ENCODE data around the gene MINDY2. TPM values are rescaled to one million over a fixed set of nuclear protein-coding genes. Genes with fewer than 3 reads are reported as not detected.

MINDY2 gene
- total RNA-seq, 1 experiment from 2014 or later = 29.9 TPM

DNA sequence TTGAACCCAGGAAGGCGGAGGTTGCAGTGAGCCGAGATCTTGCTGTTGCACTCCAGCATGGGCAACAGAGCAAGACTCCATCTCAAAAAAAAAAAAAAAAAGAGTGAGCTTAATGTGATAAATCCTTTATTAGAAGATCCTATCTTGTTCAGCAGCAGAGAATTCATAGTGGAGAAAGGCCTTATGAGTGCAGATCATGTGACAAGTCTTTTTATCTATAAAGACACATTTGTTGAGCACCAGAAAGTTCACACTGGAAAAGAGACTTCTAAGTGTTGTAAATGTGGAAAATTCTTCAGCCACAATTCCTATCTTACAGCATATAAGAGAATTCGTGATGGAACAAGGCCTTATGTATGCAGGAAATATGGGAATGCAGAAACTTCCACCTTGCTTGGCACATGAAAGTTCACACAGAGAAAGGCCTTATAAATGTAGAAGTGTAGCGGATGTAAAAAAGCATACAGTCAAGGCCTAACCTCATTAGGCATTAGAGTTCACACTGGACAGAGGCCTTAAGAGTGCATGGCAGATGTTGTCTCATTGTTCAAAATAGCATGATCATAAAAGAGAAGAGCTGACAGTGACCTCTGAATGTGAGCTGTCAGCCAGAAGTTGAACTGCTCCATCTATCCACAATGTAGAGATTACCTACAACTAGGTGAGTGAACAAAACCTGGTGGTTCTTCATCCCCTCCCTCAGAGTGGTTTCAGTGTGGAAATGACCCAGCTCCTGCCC is 38.3 kb upstream of the MINDY2 start:
- CTCF ChIA-PET = no interaction called here
- H3K27ac Mint-ChIP-seq = peak overlapping the region; percentile 5

DNA sequence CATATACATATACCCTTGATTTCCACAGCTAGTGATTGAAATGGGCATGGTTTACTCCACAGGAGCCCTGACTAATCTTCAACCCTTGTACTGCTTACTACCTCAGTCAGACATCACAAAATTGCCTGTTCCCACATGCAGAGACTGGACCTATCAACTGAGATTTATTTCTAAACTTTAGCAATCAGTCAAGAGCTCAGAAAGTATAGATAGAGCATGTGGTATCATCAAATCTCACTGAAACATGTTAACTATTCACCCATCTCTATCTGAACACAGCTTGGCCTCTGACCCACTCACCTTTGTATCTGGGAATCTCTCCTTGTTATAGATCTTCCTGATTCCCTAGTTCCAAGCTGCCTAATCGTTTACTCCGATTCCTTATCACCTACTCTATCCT is 36.2 kb upstream of the MINDY2 start:
- peak overlapping the region; percentile 78 for H3K27ac Mint-ChIP-seq
- H3K4me1 Mint-ChIP-seq = peaks cover 53% of the 10 kb centered on the region
- no peaks in the 10 kb centered on the region for H3K36me3 Mint-ChIP-seq
- H3K27me3 Mint-ChIP-seq (ENCODE audit: low read depth) = no peaks in the 10 kb centered on the region
- CTCF ChIA-PET = no interaction called here
- H3K4me3 Mint-ChIP-seq = no peak overlapping the region
- TF ChIP-seq ZNF263 (CRISPR knock-in tag; IDR thresholded peaks at IDR 0.05; ENCODE audit: low read depth) (no peak), RELA (CRISPR knock-in tag; IDR thresholded peaks at IDR 0.05; ENCODE audit: borderline replicate concordance) (no peak), FOXK1 (CRISPR knock-in tag; IDR thresholded peaks at IDR 0.05) (no peak), MXD4 (CRISPR knock-in tag; IDR thresholded peaks at IDR 0.05; ENCODE audit: borderline replicate concordance) (no peak), SMAD4 (CRISPR knock-in tag; IDR thresholded peaks at IDR 0.05) (no peak), TCF7 (CRISPR knock-in tag; IDR thresholded peaks at IDR 0.05; ENCODE audit: low read depth) (no peak)
- TF ChIP-seq, protein P1, sequence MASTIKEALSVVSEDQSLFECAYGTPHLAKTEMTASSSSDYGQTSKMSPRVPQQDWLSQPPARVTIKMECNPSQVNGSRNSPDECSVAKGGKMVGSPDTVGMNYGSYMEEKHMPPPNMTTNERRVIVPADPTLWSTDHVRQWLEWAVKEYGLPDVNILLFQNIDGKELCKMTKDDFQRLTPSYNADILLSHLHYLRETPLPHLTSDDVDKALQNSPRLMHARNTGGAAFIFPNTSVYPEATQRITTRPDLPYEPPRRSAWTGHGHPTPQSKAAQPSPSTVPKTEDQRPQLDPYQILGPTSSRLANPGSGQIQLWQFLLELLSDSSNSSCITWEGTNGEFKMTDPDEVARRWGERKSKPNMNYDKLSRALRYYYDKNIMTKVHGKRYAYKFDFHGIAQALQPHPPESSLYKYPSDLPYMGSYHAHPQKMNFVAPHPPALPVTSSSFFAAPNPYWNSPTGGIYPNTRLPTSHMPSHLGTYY (CRISPR knock-in tag; IDR thresholded peaks at IDR 0.05) = no peak
- DNase-seq (ENCODE audit: low spot score) (no peak), ATAC-seq (no peak)
- H3K9me3 Mint-ChIP-seq = no peaks in the 10 kb centered on the region
- POLR2A ChIA-PET = no interaction called here

More for the DNA sequence above, 38.3 kb upstream of the MINDY2 start:
- Mint-ChIP-seq H3K4me3 (no peak overlapping the region), H3K36me3 (no peaks in the 10 kb centered on the region; the same call in 1 of the 2 replicates), H3K9me3 (no peaks in the 10 kb centered on the region), H3K4me1 (peaks cover 50% of the 10 kb centered on the region), H3K27me3 (ENCODE audit: low read depth) (no peaks in the 10 kb centered on the region)
- no peak for TF ChIP-seq ZNF138 (CRISPR knock-in tag; conservative IDR thresholded peaks at IDR 0.05)
- no peak for TF ChIP-seq MYBL2 (CRISPR knock-in tag; IDR thresholded peaks at IDR 0.05)
- TF ChIP-seq GRHL2 (CRISPR knock-in tag; IDR thresholded peaks at IDR 0.05; ENCODE audit: insufficient replicate concordance, severe bottlenecking) = no peak
- TF ChIP-seq, protein P2, sequence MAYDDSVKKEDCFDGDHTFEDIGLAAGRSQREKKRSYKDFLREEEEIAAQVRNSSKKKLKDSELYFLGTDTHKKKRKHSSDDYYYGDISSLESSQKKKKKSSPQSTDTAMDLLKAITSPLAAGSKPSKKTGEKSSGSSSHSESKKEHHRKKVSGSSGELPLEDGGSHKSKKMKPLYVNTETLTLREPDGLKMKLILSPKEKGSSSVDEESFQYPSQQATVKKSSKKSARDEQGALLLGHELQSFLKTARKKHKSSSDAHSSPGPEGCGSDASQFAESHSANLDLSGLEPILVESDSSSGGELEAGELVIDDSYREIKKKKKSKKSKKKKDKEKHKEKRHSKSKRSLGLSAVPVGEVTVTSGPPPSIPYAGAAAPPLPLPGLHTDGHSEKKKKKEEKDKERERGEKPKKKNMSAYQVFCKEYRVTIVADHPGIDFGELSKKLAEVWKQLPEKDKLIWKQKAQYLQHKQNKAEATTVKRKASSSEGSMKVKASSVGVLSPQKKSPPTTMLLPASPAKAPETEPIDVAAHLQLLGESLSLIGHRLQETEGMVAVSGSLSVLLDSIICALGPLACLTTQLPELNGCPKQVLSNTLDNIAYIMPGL (CRISPR knock-in tag; IDR thresholded peaks at IDR 0.05) = no peak
- TF ChIP-seq TCF7 (CRISPR knock-in tag; IDR thresholded peaks at IDR 0.05; ENCODE audit: low read depth) = no peak
- no peak for TF ChIP-seq TP53 (CRISPR knock-in tag; IDR thresholded peaks at IDR 0.05)
- no peak for TF ChIP-seq ETV6 (CRISPR knock-in tag; IDR thresholded peaks at IDR 0.05)
- no peak for TF ChIP-seq GABPB1 (CRISPR knock-in tag; IDR thresholded peaks at IDR 0.05)
- TF ChIP-seq, protein P3, sequence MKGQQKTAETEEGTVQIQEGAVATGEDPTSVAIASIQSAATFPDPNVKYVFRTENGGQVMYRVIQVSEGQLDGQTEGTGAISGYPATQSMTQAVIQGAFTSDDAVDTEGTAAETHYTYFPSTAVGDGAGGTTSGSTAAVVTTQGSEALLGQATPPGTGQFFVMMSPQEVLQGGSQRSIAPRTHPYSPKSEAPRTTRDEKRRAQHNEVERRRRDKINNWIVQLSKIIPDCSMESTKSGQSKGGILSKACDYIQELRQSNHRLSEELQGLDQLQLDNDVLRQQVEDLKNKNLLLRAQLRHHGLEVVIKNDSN (CRISPR knock-in tag; IDR thresholded peaks at IDR 0.05) = no peak
- TF ChIP-seq ATF2 (CRISPR knock-in tag; IDR thresholded peaks at IDR 0.05; ENCODE audit: borderline replicate concordance, low read depth) = no peak
- no peak for TF ChIP-seq ZNF263 (CRISPR knock-in tag; IDR thresholded peaks at IDR 0.05; ENCODE audit: low read depth)
- no peak for TF ChIP-seq RORB (CRISPR knock-in tag; IDR thresholded peaks at IDR 0.05)
- no peak for TF ChIP-seq TEAD4 (CRISPR knock-in tag; IDR thresholded peaks at IDR 0.05)
- POLR2A ChIA-PET = no interaction called here
- ATAC-seq = no peak
- no peak for DNase-seq (ENCODE audit: low spot score)

All from WTC11 (cell line).